Gastroesophageal sphincter (tissue), 4 donors: ENCODE data around the gene SPATC1L. TPM values are rescaled to one million over a fixed set of nuclear protein-coding genes. Genes with fewer than 3 reads are reported as not detected.

Experiments
- ATAC-seq: fragments of 150-250 bp; one replicate; pipeline ENCODE4 v1.9.1; 2016; ENCODE audit warnings: mild to moderate bottlenecking, moderate library complexity
- H3K27ac ChIP-seq, 4 donors: fragments of 200-600 bp; sonication (generic) in 3 of 4; 1 replicate in 3 of 4; 2 replicates in 1 of 4; pipeline ENCODE4 v1.5.1; 2016 to 2019
- H3K27me3 ChIP-seq: fragments of 200-600 bp; sonication (generic); one replicate; pipeline ENCODE4 v1.5.1; 2019
- H3K36me3 ChIP-seq, 2 donors: fragments of 200-600 bp; sonication (generic); one replicate each; pipeline ENCODE4 v1.5.1; 2019; ENCODE audit warnings: control low read depth in 1 of 2
- H3K4me1 ChIP-seq, 3 donors: fragments of 200-600 bp; sonication (generic); 1 replicate in 2 of 3; 2 replicates in 1 of 3; pipeline ENCODE4 v1.5.1; 2016 to 2019; ENCODE audit warnings: control low read depth in 2 of 3
- H3K4me3 ChIP-seq, 2 donors: fragments of 200-600 bp; sonication (generic); one replicate each; pipeline ENCODE4 v1.5.1; 2019; ENCODE audit warnings: mild to moderate bottlenecking in 1 of 2, moderate library complexity in 1 of 2
- H3K9me3 ChIP-seq, 3 donors: fragments of 200-600 bp; sonication (generic); one replicate each; pipeline ENCODE4 v1.5.1; 2017 to 2019; ENCODE audit warnings: control low read depth in 2 of 3
- EP300 ChIP-seq: sonication (generic); formaldehyde crosslinking; IDR thresholded peaks from one replicate; pipeline ENCODE4 v1.6.1; 2017; ENCODE audit warnings: antibody characterized with exemption, mild to moderate bottlenecking
- POLR2A ChIP-seq, 2 donors: fragments of 450-650 bp; IDR thresholded peaks; one replicate each; pipeline ENCODE4 v1.6.1; 2017; ENCODE audit warnings: antibody characterized with exemption in 2 of 2, mild to moderate bottlenecking in 2 of 2, moderate library complexity in 1 of 2
- POLR2AphosphoS5 ChIP-seq: sonication (generic); formaldehyde crosslinking; IDR thresholded peaks from one replicate; pipeline ENCODE4 v1.6.1; 2017; ENCODE audit warnings: antibody characterized with exemption
- WGBS, 2 donors: methylation state at CpG; one replicate each; pipeline ENCODE4 v1.1.5; 2018; ENCODE audit warnings: low coverage in 1 of 2; 5-methylcytosine and 5-hydroxymethylcytosine counted together
- total RNA-seq, 4 donors: library from RNA; depleted of rRNA; stranded (reverse); fragments of >200 nt; gene quantifications; one replicate each; pipeline ENCODE4 v1.1.0, GENCODE V29; 2016
- TF ChIP-seq, protein P1 (sequence below), 4 experiments: fragments of 200-600 bp in 2 of 4; fragments of 450-650 bp in 2 of 4; sonication (generic) in 1 of 4; IDR thresholded peaks; one replicate each; pipeline ENCODE4 v1.5.1; 2017 to 2019; ENCODE audit warnings: antibody characterized with exemption in 4 of 4, mild to moderate bottlenecking in 2 of 4, moderate library complexity in 2 of 4

SPATC1L gene
- total RNA-seq, 4 donors from 2014 or later: 0.54 to 20.4 (median 7.9) TPM

DNA sequence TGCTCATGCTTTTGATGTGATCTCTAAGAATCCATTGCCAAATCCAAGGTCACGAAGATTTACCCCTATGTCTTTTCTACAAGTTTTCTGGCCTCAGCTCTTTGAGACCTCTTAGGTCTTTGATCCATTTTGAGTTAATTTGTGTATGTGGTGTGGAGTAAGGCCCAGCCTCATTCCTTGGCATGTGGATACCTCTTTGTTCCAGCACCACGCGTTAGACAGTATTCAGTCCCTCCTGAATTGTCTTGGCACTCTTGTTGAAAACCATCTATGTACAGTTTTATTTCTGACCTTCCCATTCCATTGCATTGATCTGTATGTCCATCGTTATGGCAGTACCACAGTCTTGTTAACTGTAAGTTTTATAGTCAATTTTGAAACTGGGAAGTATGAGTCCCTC is 20.9 kb downstream of the SPATC1L start:
- ATAC-seq: no peak
- TF ChIP-seq POLR2A (IDR thresholded peaks at IDR 0.05) (no peak), EP300 (no peak), POLR2AphosphoS5 (no peak)
- TF ChIP-seq, protein P1, sequence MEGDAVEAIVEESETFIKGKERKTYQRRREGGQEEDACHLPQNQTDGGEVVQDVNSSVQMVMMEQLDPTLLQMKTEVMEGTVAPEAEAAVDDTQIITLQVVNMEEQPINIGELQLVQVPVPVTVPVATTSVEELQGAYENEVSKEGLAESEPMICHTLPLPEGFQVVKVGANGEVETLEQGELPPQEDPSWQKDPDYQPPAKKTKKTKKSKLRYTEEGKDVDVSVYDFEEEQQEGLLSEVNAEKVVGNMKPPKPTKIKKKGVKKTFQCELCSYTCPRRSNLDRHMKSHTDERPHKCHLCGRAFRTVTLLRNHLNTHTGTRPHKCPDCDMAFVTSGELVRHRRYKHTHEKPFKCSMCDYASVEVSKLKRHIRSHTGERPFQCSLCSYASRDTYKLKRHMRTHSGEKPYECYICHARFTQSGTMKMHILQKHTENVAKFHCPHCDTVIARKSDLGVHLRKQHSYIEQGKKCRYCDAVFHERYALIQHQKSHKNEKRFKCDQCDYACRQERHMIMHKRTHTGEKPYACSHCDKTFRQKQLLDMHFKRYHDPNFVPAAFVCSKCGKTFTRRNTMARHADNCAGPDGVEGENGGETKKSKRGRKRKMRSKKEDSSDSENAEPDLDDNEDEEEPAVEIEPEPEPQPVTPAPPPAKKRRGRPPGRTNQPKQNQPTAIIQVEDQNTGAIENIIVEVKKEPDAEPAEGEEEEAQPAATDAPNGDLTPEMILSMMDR (IDR thresholded peaks at IDR 0.05): no peak
- H3K27me3 ChIP-seq: peaks cover 43% of the 10 kb centered on the region
- no peaks in the 10 kb centered on the region for H3K36me3 ChIP-seq
- H3K4me1 ChIP-seq: peaks cover 0 to 18% (median 0%) of the 10 kb centered on the region in 3 donors
- no peaks in the 10 kb centered on the region for H3K9me3 ChIP-seq
- no peak overlapping the region for H3K27ac ChIP-seq
- no peak overlapping the region for H3K4me3 ChIP-seq
- WGBS, 2 donors: 76 to 93% methylated on average over 4 of the region's 4 CpGs

DNA sequence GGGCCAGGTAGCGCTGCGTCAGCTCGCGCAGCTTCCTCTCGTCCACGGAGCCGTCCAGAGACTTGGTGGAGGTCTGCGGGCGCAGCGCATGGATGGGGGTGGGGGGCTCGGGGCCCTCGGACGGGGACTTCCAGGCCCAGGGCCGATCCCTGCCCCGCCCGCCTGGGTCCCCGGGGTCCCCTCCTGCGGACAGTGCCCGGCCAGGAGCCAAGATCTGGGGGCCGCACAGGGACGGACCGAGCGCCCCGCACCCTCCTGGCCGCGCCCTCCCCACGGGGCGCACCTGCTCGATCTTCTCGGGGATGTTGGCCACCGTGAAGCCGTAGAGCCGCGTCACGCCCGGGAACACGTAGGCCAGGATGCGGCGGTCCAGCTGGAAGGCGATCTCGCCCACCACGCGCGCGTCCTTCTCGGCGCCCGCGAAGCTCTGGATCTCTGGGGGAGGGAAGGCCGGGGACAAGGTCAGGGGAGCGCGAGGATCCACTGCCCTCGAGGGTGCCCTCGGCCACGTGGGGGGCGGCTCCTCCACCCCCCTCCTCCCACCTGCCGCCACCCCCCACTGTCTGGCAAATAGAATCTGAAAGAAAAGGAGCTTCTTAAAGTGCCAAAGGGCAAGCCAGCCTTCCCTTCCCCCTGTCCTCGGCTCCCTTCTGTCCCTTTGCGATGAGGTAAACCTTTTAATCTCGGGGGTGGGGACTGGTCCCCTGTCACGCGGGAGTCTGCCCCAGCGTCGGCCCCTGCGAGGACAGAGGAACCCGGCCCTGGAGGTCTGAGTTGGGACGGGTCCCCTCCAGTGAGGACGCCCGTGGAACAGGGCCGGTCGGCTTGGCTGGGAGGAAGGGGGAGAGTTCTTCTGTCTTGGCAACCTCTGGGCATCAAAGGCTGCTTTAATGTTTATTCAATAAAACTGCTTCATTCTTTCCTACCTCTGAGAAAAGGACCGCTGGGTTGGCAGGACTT is 22.3 kb downstream of the SPATC1L start:
- Histone ChIP-seq H3K9me3 (no peaks in the 10 kb centered on the region), H3K27me3 (peaks cover 43% of the 10 kb centered on the region), H3K4me3 (peak overlapping the region in 1 of 2 donors; percentile 10), H3K4me1 (peaks cover 0 to 18% (median 0%) of the 10 kb centered on the region in 3 donors), H3K27ac (no peak overlapping the region), H3K36me3 (no peaks in the 10 kb centered on the region)
- ATAC-seq: no peak
- WGBS, 2 donors: 92% methylated on average over 8 of the region's 72 CpGs; no CpG with 5 or more reads in 1 of the 2 donors
- no peak for TF ChIP-seq EP300
- TF ChIP-seq, protein P1 (IDR thresholded peaks at IDR 0.05): no peak
- no peak for TF ChIP-seq POLR2A (IDR thresholded peaks at IDR 0.05)

DNA sequence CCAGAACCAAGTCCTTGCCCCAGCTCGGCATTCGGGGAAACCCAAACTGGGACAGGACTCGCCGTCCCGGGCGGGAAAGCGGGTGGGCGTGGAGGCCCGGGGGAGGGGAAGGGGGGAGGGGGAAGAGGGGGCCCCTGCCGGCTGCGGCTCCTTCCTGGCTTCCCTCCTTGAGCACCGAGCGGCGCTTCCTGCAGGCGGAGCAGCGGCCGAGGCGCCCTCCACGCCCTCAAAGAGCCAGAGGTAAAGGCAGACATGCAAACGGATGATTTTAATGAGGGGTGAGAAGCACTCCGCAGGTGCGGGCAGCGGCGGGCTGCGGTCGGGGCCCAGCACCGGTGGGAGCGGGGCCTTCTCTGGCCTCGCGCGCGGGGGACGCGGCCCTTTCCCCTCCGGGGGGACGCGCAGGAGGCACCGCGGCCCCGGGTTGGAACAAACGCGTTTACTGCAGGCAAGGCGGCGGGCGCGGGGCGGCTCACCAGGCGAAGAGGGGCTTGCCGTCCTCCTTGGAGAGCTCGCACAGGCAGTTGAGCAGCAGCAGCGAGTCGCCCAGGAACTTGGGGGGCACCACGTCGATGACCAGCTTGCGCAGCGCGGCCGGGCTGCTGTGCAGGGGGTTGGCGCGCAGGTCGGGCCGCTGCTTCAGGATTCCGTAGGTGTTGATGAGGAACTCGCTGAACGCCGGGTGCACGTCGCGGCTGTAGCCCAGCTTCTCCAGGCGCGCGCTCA is 23.2 kb downstream of the SPATC1L start:
- Histone ChIP-seq H3K27ac (no peak overlapping the region), H3K4me1 (peaks cover 0 to 18% (median 0%) of the 10 kb centered on the region in 3 donors), H3K9me3 (no peaks in the 10 kb centered on the region), H3K36me3 (no peaks in the 10 kb centered on the region), H3K27me3 (peaks cover 43% of the 10 kb centered on the region), H3K4me3 (peak overlapping the region in 1 of 2 donors; percentile 23)
- TF ChIP-seq POLR2A (IDR thresholded peaks at IDR 0.05) (no peak), POLR2AphosphoS5 (no peak), EP300 (no peak)
- TF ChIP-seq, protein P1 (IDR thresholded peaks at IDR 0.05): no peak
- WGBS, 2 donors: 40 to 100% methylated on average over 2 to 4 of the region's 72 CpGs
- ATAC-seq: no peak

DNA sequence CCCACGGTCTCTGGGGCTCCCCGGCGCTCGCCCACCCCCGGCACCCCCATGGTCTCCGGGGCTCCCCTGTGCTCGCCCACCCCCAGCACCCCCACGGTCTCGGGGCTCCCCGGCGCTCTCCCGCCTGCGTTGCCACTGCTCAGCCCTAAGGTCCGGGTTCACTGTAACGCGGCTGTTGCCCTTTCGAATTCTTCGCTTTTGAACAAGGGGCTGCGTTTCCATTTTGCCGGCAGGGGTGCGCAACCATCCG is 23.7 kb downstream of the SPATC1L start:
- TF ChIP-seq, protein P1 (IDR thresholded peaks at IDR 0.05): no peak
- TF ChIP-seq POLR2A (IDR thresholded peaks at IDR 0.05) (no peak), EP300 (no peak), POLR2AphosphoS5 (no peak)
- no peaks in the 10 kb centered on the region for H3K36me3 ChIP-seq
- peaks cover 42% of the 10 kb centered on the region for H3K27me3 ChIP-seq
- H3K4me1 ChIP-seq: peaks cover 0 to 18% (median 0%) of the 10 kb centered on the region in 3 donors
- no peaks in the 10 kb centered on the region for H3K9me3 ChIP-seq
- no peak overlapping the region for H3K4me3 ChIP-seq
- H3K27ac ChIP-seq: no peak overlapping the region
- no CpG with 5 or more reads among the region's 22 CpGs for WGBS, 2 donors
- ATAC-seq: no peak
